GM12878 (cell line): ENCODE data around the gene BANP.
"Not testable (repeated sequence)": the region's sequence is repeated elsewhere in the genome, so short reads cannot be mapped to it uniquely, and the experiment has no call there.

Source experiments
- HDAC6 ChIP-seq: fragments of 200-600 bp; sonication (generic); IDR thresholded peaks from one replicate; pipeline ENCODE4 v1.8.0; 2017; ENCODE audit warnings: antibody characterized with exemption; ENCODE audit not compliant: unreplicated experiment
- NRF1 ChIP-seq: conservative IDR thresholded peaks from 2 replicates; pipeline ENCODE4 v1.6.1; 2011; ENCODE audit warnings: mild to moderate bottlenecking, low read depth, low read length, improper control_type of control experiment
- REST ChIP-seq: IDR thresholded peaks from 2 replicates; pipeline ENCODE4 v1.6.1; 2012; ENCODE audit warnings: mild to moderate bottlenecking, low read depth, low read length

GRCh38 chr16:88089632-88090376 is 138.6 kb downstream of the BANP start:
- TF ChIP-seq HDAC6, REST, NRF1: not testable (repeated sequence)
